Skin of body (tissue), 3 donors: ENCODE measurements around the gene OPN5. TPM values are rescaled to one million over a fixed set of nuclear protein-coding genes. Genes with fewer than 3 reads are reported as not detected.

Experiments
- DNase-seq: peaks from one replicate; lab custom pipeline; 2025; lab: John Stamatoyannopoulos, UW
- small RNA-seq: library from RNA; depleted of rRNA; stranded (forward); fragments of <200 nt; gene quantifications from one replicate; pipeline ENCODE3, GENCODE V24; 2014; ENCODE audit warnings: low replicate concordance
- total RNA-seq: library from RNA; depleted of rRNA; stranded (reverse); fragments of >200 nt; gene quantifications from one replicate; pipeline ENCODE4 v1.2.3, GENCODE V29; 2014

The OPN5 gene
- total RNA-seq, 1 donor from 2014 or later: not detected

- DNase-seq: no peak
Observed at GRCh38 chr6:47859175-47859574, 77.3 kb downstream of the OPN5 start.

- DNase-seq: no peak
Observed at GRCh38 chr6:47862731-47863130, 80.9 kb downstream of the OPN5 start.

GRCh38 chr6:47865206-47865605 is 83.4 kb downstream of the OPN5 start:
- DNase-seq: no peak

- DNase-seq: no peak
Observed at GRCh38 chr6:47875593-47875992, 93.8 kb downstream of the OPN5 start.

Small RNA genes within 50 kb of the gene (small RNA-seq; reads per million reads assigned to genes)
- gene RNU1-105P: not detected

Other genes starting within 250 kb of the OPN5 start
- gene ADGRF4, start 83.5 kb upstream of the OPN5 start, total RNA-seq: 7.6 TPM